Smooth muscle cell (in vitro differentiated cells): Measurements from ENCODE around the gene HPN. TPM values are rescaled to one million over a fixed set of nuclear protein-coding genes. Genes with fewer than 3 reads are reported as not detected.

Experiments used
- DNase-seq: peaks from one replicate; lab custom pipeline; 2025; ENCODE audit not compliant: unreplicated experiment; lab: John Stamatoyannopoulos, UW
- H2AFZ ChIP-seq: fragments of 200-600 bp; sonication (generic); 2 replicates; pipeline ENCODE4 v1.6.0; 2016; ENCODE audit warnings: antibody characterized with exemption, low read depth, mild to moderate bottlenecking
- H3F3A ChIP-seq: fragments of 200-600 bp; sonication (generic); 2 replicates; pipeline ENCODE4 v1.6.0; 2017; ENCODE audit warnings: antibody characterized with exemption, low read depth
- H3K27ac ChIP-seq: fragments of 200-600 bp; sonication (generic); 2 replicates; pipeline ENCODE4 v1.5.1; 2016; ENCODE audit warnings: low read depth, mild to moderate bottlenecking
- H3K27me3 ChIP-seq: fragments of 200-600 bp; sonication (generic); 2 replicates; pipeline ENCODE4 v1.6.1; 2016; ENCODE audit warnings: low read depth, mild to moderate bottlenecking
- H3K36me3 ChIP-seq: fragments of 200-600 bp; sonication (generic); 2 replicates; pipeline ENCODE4 v1.5.1; 2016; ENCODE audit warnings: low read depth
- H3K4me1 ChIP-seq: fragments of 200-600 bp; sonication (generic); 2 replicates; pipeline ENCODE4 v1.5.1; 2016; ENCODE audit warnings: low read depth
- H3K4me2 ChIP-seq: fragments of 200-600 bp; sonication (generic); 2 replicates; pipeline ENCODE4 v1.6.0; 2016; ENCODE audit warnings: mild to moderate bottlenecking
- H3K4me3 ChIP-seq: fragments of 200-600 bp; sonication (generic); 2 replicates; pipeline ENCODE4 v1.5.1; 2016; ENCODE audit warnings: mild to moderate bottlenecking
- H3K79me2 ChIP-seq: fragments of 200-600 bp; sonication (generic); 2 replicates; pipeline ENCODE4 v1.6.0; 2016; ENCODE audit warnings: low read depth, mild to moderate bottlenecking
- H3K9ac ChIP-seq: fragments of 200-600 bp; sonication (generic); 2 replicates; pipeline ENCODE4 v1.6.0; 2016; ENCODE audit warnings: low read depth
- H3K9me3 ChIP-seq: fragments of 200-600 bp; sonication (generic); replicated peaks from 2 replicates; pipeline ENCODE4 v1.5.1; 2016; ENCODE audit warnings: low read depth
- H4K20me1 ChIP-seq: fragments of 200-600 bp; sonication (generic); 2 replicates; pipeline ENCODE4 v1.6.0; 2016; ENCODE audit warnings: low read depth
- CTCF ChIP-seq: fragments of 200-600 bp; sonication (generic); IDR thresholded peaks from 2 replicates; pipeline ENCODE4 v1.5.1; 2017; ENCODE audit warnings: borderline replicate concordance, mild to moderate bottlenecking, antibody characterized with exemption; ENCODE audit not compliant: insufficient read depth, poor library complexity, severe bottlenecking
- WGBS: methylation state at CpG from one replicate; pipeline ENCODE4 v1.1.7; 2016; ENCODE audit warnings: low lambda C conversion rate; 5-methylcytosine and 5-hydroxymethylcytosine counted together
- polyA plus RNA-seq: library from polyadenylated mRNA; unstranded; fragments of >200 nt; fragmentation: Nextera tagmentation; extraction: Ambion mirVana; gene quantifications from 2 replicates; pipeline ENCODE4 v1.2.1, GENCODE V29; 2016
- total RNA-seq: library from RNA; depleted of rRNA; stranded (reverse); fragments of >200 nt; gene quantifications from 2 replicates; pipeline ENCODE4 v1.2.3, GENCODE V29; 2014

Gene HPN
- total and polyA plus RNA-seq, 2 experiments from 2014 or later = 1.3 to 4.1 TPM

- no peaks in the 10 kb centered on the region for H4K20me1 ChIP-seq
- no peaks in the 10 kb centered on the region for H3K36me3 ChIP-seq
- H3K9me3 ChIP-seq = no peaks in the 10 kb centered on the region
- 94% methylated on average over 6 of the region's 6 CpGs for WGBS
- DNase-seq = no peak
- H3F3A ChIP-seq = no peaks in the 10 kb centered on the region
- no peaks in the 10 kb centered on the region for H3K4me1 ChIP-seq
- no peak overlapping the region for H3K4me2 ChIP-seq
- H3K79me2 ChIP-seq = no peaks in the 10 kb centered on the region
- TF ChIP-seq CTCF = no peak
- H3K27me3 ChIP-seq = no peaks in the 10 kb centered on the region
- no peak overlapping the region for H2AFZ ChIP-seq
- no peak overlapping the region for H3K27ac ChIP-seq
- no peak overlapping the region for H3K4me3 ChIP-seq
- H3K9ac ChIP-seq = no peak overlapping the region
These were observed 34.5 kb downstream of the HPN start for GRCh38 chr19:35076026-35076370.

- no peaks in the 10 kb centered on the region for H4K20me1 ChIP-seq
- H3K9me3 ChIP-seq = no peaks in the 10 kb centered on the region
- H3K79me2 ChIP-seq = no peaks in the 10 kb centered on the region
- no peak overlapping the region for H3K4me3 ChIP-seq
- DNase-seq = no peak
- WGBS = 90% methylated on average over 8 of the region's 8 CpGs
- H3F3A ChIP-seq = no peaks in the 10 kb centered on the region
- no peak overlapping the region for H3K4me2 ChIP-seq
- no peaks in the 10 kb centered on the region for H3K27me3 ChIP-seq
- no peak overlapping the region for H3K9ac ChIP-seq
- no peaks in the 10 kb centered on the region for H3K4me1 ChIP-seq
- H3K36me3 ChIP-seq = no peaks in the 10 kb centered on the region
- no peak overlapping the region for H2AFZ ChIP-seq
- no peak overlapping the region for H3K27ac ChIP-seq
- TF ChIP-seq CTCF = no peak
These were observed 35.1 kb downstream of the HPN start for GRCh38 chr19:35076657-35077056.

GRCh38 chr19:35077411-35078223 is 36.1 kb downstream of the HPN start:
- TF ChIP-seq CTCF = no peak
- no peaks in the 10 kb centered on the region for H3K27me3 ChIP-seq
- no peaks in the 10 kb centered on the region for H3K79me2 ChIP-seq
- H3K4me1 ChIP-seq = no peaks in the 10 kb centered on the region
- H2AFZ ChIP-seq = no peak overlapping the region
- WGBS = 93% methylated on average over 7 of the region's 17 CpGs
- no peak for DNase-seq
- H4K20me1 ChIP-seq = no peaks in the 10 kb centered on the region
- H3K4me3 ChIP-seq = no peak overlapping the region
- H3F3A ChIP-seq = no peaks in the 10 kb centered on the region
- no peaks in the 10 kb centered on the region for H3K9me3 ChIP-seq
- no peak overlapping the region for H3K27ac ChIP-seq
- H3K36me3 ChIP-seq = no peaks in the 10 kb centered on the region
- H3K4me2 ChIP-seq = no peak overlapping the region
- no peak overlapping the region for H3K9ac ChIP-seq

GRCh38 chr19:35079826-35080225 is 38.3 kb downstream of the HPN start:
- Histone ChIP-seq H3K9ac (no peak overlapping the region), H3K4me1 (no peaks in the 10 kb centered on the region), H3K4me2 (no peak overlapping the region), H3K27me3 (no peaks in the 10 kb centered on the region), H3K27ac (no peak overlapping the region), H3K4me3 (no peak overlapping the region), H4K20me1 (no peaks in the 10 kb centered on the region), H3K79me2 (no peaks in the 10 kb centered on the region), H2AFZ (no peak overlapping the region), H3F3A (no peaks in the 10 kb centered on the region), H3K36me3 (no peaks in the 10 kb centered on the region), H3K9me3 (no peaks in the 10 kb centered on the region)
- TF ChIP-seq CTCF = no peak
- DNase-seq = no peak
- WGBS = 89% methylated on average over 13 of the region's 14 CpGs
